HG03442 (cell line): ENCODE results near the gene ZNF235.
"Not testable (repeated sequence)": the region's sequence is repeated elsewhere in the genome, so short reads cannot be mapped to it uniquely, and the experiment has no call there.

Source experiments
- ATAC-seq: cut with Tn5 transposase; IDR thresholded peaks from one replicate; pipeline ENCODE4 v1.9.1; 2021; ENCODE audit warnings: mild to moderate bottlenecking, moderate library complexity; ENCODE audit not compliant: unreplicated experiment

ZNF235 gene

DNA sequence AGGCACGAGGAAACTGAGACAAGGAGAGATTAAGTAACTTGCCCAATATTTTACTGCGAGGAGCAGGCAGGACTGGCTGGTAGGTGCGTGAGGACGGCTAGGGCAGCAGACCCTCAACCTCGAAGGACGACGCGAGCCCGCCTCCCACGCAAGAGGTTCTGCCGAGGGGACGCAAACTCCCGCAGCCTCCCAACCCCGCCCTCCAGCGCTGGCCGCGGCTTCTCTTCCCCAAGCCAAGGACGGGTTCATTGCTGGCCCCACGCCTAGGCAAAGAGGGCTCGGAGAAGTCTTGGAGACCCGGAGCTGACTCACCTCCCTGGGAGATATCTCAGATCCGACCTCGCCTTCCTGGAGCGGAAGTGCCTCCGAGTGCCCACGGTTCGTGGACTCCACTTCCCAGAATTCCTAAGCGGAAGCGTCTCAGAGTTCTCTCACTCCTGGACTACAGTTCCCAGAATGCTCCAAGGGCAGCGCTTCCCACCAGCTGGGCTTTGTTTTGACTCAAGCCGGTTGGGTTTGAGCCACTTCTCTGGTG, at the start of gene ZNF235:
Gene ZNF235 (minus strand): TSS at position 367 of the 535 bp plus-strand sequence. CDS start 1,621 bp downstream, outside the sequence.
- ATAC-seq: peak; percentile 94

DNA sequence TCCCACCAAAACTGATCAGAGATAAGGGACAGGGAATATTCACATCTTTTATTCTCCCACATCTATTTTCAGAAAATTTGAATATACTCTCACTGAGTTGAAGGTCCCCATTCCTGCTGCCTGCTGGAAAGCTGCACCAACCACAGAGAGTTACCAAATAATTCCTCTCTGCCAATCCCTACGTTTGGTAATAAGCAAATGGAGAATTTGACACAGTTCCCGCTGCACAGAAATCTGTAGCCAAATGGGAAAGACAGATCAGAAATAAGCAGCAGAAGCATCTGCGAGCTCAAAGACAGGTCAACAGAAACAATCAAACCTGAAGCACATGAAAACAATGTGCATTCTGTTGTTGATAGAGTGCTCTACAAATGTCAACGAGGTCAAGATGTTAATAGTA, 41.7 kb upstream of the ZNF235 start:
- ATAC-seq: no peak

- ATAC-seq: no peak
Observed at GRCh38 chr19:44345959-44346358, 41.1 kb upstream of the ZNF235 start.

DNA sequence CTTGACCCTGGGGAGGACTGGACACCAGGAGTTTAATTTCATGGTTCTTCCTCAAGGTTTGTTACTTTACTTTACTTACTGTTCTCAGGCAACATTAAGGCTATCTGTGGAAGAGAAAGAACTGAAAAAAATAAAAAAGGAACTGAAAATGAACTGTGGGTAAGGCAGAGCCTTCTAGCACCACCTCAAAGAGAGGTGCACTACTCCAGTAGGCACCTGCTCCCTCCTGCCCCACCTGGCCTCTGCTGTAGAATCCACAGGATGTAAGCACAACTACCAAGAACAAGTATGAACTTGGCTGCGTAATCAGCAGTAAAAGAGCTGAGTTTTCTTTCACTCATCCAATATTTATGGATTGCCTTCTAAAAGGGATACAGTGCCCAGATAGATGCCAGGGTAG, 39.4 kb upstream of the ZNF235 start:
- ATAC-seq: no peak

DNA sequence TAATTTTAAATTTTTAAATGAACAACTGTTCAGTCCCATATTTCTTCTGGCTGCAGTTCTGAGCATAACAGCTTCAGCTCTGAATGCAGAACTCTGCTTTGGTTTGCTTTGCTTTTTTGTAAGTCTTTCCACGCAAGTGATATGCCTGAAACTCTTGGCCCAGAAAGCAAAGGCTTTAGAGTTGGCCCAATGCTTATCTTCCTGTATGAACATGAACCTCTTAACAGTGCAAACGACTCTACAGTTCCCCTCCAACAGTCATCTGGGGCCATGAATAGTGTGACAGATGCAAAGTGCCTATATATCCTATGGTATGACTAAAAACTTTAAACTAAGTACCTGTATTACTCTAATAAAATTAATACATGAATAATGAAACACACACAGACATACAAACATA, 37.0 kb upstream of the ZNF235 start:
- ATAC-seq: no peak

GRCh38 chr19:44334639-44335038, 29.8 kb upstream of the ZNF235 start:
- ATAC-seq: not testable (repeated sequence)

GRCh38 chr19:44332145-44332544, 27.3 kb upstream of the ZNF235 start:
- ATAC-seq: no peak

GRCh38 chr19:44315883-44316282, 11.1 kb upstream of the ZNF235 start:
- no peak for ATAC-seq

GRCh38 chr19:44313231-44313630, 8.4 kb upstream of the ZNF235 start:
- no peak for ATAC-seq

- no peak for ATAC-seq
Observed at GRCh38 chr19:44308011-44308410, 3.2 kb upstream of the ZNF235 start.

- no peak for ATAC-seq
Observed at GRCh38 chr19:44306283-44306682, 1.5 kb upstream of the ZNF235 start.

GRCh38 chr19:44305457-44305856, 632 bp upstream of the ZNF235 start:
- no peak for ATAC-seq

DNA sequence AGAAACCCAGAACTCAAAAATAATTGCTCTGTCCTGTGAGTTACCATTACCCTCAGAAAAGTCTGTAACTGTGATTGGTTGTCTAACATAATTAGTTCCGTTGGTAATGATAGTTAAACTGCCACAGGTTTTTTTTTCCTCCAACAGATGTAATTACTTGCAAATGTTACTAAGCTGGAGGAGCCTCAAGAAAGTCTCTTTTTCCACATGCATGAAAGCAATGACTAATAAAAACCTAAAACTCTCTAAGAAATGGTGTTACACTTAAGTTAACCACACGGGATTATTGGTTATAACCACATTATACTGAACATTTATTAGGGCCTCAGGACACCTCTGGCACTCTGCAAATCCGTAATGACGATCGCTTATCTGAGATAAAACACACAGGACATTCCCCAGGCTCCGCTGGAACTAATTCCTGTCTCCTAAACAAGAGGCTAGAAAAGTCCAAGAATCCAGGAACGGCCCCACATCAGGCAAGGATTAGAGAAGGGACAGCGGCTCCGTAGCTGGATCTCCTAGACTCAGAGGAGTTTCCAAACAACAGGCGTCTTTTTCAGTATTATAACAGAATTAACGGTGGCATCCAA, 753 bp downstream of the ZNF235 start:
- ATAC-seq: no peak

DNA sequence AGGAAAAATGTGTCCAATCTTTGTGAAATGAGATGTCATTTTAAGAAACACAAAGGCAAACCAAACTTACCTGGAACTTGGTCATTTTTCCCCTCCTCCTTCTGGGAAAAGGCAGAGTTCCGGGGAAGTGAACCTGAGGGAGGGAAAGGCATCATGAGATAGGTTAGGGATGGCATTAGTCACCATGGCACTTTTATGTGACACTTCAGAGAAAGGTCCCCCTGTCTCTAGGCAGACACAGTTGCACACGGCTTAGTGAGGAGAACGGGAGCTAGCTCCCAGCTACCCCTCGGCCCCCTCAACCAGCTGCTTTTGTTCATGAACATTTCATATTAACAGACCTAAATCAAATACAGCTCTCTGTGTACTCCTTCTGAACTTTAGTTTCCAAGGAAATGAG, 1.5 kb downstream of the ZNF235 start:
- ATAC-seq: no peak

GRCh38 chr19:44284968-44285367, 19.9 kb downstream of the ZNF235 start:
- ATAC-seq: no peak

DNA sequence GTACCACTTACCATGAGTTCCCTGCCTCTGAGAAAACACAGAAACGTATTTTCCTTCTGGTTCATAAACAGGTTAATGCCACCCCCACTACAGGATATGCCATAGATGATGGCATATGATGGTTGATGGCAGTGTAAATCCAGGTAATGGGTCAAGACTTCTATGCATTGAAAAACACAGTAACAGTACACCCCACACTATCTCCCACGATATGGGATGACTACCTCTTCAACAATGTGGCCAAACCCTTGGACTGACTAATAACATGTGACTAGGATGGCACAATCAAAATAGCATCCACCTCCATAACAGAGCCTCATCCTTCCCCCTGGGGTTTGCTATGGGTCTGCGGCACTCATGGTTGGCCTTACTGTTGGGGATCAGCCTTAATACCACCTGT, 22.0 kb downstream of the ZNF235 start:
- ATAC-seq: no peak

DNA sequence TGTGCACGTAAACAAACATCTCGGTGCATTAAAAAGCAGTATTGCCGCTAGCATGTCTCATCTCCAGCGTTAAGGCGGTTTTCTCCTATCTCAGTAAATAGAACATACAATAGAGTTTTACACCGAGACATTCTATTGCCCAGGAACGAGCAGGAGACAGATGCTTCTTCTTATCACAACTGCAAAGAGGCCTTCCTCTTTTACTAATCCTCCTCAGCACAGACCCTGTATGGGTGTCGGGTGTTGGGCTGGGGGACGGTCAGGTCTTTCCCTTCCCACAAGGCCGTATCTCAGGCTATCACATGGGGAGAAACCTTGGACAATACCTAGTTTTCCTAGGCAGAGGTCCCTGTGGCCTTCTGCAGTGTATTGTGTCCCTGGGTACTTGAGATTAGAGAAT, 23.9 kb downstream of the ZNF235 start:
- ATAC-seq: no peak

DNA sequence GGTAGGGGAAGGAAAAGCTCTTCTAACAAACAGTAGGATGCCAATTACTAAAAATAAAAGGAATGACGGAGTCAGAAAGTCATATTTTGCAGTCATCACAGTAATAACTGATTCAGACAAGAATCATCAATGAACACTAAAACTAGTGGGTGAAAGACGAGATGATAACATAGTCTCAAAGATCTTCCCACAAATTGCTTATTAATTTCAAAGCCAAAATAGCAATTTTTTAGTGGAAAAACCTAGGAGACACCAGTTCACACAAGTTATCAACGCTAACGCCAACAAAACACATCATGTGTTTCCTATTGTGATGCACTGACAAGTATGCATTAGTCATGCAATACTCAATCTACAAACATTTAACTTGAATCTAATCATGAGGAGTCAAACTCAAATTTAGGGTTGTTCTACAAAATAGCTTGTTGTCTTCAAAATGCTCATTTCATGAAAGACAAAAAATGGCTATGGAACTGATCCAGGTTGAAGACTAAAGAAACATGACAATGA, 26.6 kb downstream of the ZNF235 start:
- no peak for ATAC-seq

DNA sequence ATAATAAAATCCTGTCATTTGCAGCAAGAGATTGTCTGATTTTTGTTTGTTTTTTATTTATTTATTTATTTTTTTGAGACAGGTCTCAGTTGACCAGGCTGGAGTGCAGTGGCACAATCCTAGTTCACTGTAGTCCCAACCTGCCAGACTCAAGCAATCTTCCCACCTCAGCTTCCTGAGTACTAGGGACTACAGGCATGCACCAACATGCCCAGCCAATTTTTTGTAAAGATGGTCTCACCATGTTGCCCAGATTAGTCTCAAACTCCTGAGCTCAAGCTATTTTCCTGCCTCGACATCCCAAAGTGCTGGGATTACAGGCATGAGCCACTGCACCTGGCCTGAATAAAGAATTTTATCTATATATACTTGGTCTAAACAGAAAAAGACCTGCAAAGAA, 27.5 kb downstream of the ZNF235 start:
- ATAC-seq: no peak

DNA sequence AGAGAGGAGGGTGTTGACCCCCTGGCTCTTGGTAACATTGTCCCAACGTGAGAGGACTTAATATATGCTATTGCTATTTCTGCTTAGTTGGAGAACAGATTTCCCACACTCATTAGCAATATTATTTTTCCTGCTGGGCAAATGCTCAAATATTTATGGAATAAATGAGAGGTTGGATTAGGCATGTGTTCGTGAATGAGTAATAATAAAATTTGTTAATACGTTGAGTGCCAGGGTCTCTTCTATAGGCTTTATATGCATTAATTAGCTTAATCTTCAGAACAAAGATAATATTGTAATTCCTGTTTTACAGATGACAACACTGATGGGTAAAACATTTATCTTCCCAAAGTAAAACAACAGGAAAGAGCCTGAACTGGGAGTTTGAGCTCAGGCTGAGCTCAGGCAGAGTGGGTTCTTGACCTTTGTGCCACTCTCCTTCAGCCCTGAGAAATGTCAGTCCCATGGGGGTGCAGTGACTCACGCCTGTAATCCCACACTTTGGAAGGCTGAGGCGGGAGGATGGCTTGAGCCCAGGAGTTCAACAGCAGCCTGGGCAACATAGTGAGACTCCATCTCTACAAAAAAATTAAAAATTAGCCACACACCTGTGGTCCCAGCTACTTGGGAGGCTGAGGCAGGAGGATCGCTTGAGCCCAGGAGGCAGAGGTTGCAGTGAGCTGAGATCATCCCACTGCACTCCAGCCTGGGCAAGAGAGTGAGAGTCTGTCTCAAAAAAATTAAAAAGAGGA, 44.0 kb downstream of the ZNF235 start:
- ATAC-seq: no peak

GRCh38 chr19:44260343-44260681, 44.5 kb downstream of the ZNF235 start:
- no peak for ATAC-seq

DNA sequence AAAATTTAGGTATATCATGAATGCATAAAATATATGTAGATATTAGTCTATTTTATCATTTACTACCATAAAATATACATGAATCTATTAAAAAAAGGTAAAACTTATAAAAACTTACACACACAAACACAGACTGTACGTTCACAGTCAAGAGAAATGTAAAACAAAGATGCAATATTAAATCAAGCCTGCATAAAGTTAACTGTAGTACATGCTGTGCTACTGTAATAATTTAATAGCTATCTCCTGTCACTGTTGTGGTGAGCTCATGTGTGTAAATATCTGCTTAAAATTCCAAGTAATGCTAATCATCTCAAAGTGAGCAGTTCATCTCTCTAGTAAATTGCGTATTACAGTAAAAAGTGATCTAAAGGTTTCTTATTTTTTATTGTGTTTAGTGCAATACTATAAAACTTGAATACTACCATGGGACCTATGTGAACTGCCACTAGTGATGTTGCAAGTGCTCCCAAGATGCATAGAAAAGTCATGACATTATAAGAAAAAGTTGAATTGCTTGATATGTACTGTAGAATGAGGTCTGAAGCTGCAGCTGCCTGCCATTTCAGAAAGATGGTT, 45.9 kb downstream of the ZNF235 start:
- no peak for ATAC-seq
